Measurements from ENCODE around the gene RRP12.
"Not testable (repeated sequence)": the region's sequence is repeated elsewhere in the genome, so short reads cannot be mapped to it uniquely, and the experiment has no call there.

The RRP12 gene

GRCh38 chr10:97400665-97401454, at the start of gene RRP12:
TSS of gene RRP12 (minus strand) at chr10:97401340. CDS start at chr10:97401231, 109 bp downstream.
- peak; percentile 97 for DNase-seq (ENCODE audit: low read depth)

GRCh38 chr10:97450828-97451227, 49.7 kb upstream of the RRP12 start:
- DNase-seq (ENCODE audit: low read depth) = no peak

- peak; percentile 91 for DNase-seq (ENCODE audit: low read depth)
Measured at GRCh38 chr10:97445722-97446639, 44.8 kb upstream of the RRP12 start, which contains the start of the genes EXOSC1 and ZDHHC16. TSS of gene EXOSC1 (minus strand) at chr10:97446006. CDS start at chr10:97445985, 21 bp downstream. TSS of gene ZDHHC16 (plus strand) at chr10:97446175. CDS start at chr10:97451676, 5,501 bp downstream.

GRCh38 chr10:97445357-97445721, 44.2 kb upstream of the RRP12 start:
- DNase-seq (ENCODE audit: low read depth) = no peak

- DNase-seq (ENCODE audit: low read depth) = no peak
Measured at GRCh38 chr10:97444212-97444611, 43.1 kb upstream of the RRP12 start.

GRCh38 chr10:97442277-97442676, 41.1 kb upstream of the RRP12 start:
- DNase-seq (ENCODE audit: low read depth) = no peak

- no peak for DNase-seq (ENCODE audit: low read depth)
Measured at GRCh38 chr10:97435211-97435610, 34.1 kb upstream of the RRP12 start.

- no peak for DNase-seq (ENCODE audit: low read depth)
Measured at GRCh38 chr10:97434557-97434956, 33.4 kb upstream of the RRP12 start.

- no peak for DNase-seq (ENCODE audit: low read depth)
Measured at GRCh38 chr10:97434055-97434454, 32.9 kb upstream of the RRP12 start.

GRCh38 chr10:97428572-97428981, 27.4 kb upstream of the RRP12 start:
- DNase-seq (ENCODE audit: low read depth) = peak; percentile 65

GRCh38 chr10:97427571-97428179, 26.5 kb upstream of the RRP12 start:
- DNase-seq (ENCODE audit: low read depth) = no peak

GRCh38 chr10:97426776-97427570, 25.8 kb upstream of the RRP12 start:
- DNase-seq (ENCODE audit: low read depth) = no peak

GRCh38 chr10:97425964-97426775, 25.0 kb upstream of the RRP12 start, which contains the start of gene PGAM1:
TSS of gene PGAM1 (plus strand) at chr10:97426191. CDS start at chr10:97426308, 117 bp downstream.
- peak; percentile 96 for DNase-seq (ENCODE audit: low read depth)

- not testable (repeated sequence) for DNase-seq (ENCODE audit: low read depth)
Measured at GRCh38 chr10:97423757-97424098, 22.6 kb upstream of the RRP12 start.

GRCh38 chr10:97416565-97416964, 15.4 kb upstream of the RRP12 start:
- no peak for DNase-seq (ENCODE audit: low read depth)

GRCh38 chr10:97412891-97413304, 11.8 kb upstream of the RRP12 start:
- DNase-seq (ENCODE audit: low read depth) = no peak

GRCh38 chr10:97411406-97411805, 10.3 kb upstream of the RRP12 start:
- peak; percentile 4 for DNase-seq (ENCODE audit: low read depth)

GRCh38 chr10:97408496-97408992, 7.4 kb upstream of the RRP12 start:
- no peak for DNase-seq (ENCODE audit: low read depth)

GRCh38 chr10:97407952-97408248, 6.8 kb upstream of the RRP12 start:
- DNase-seq (ENCODE audit: low read depth) = no peak

- peak; percentile 72 for DNase-seq (ENCODE audit: low read depth)
Measured at GRCh38 chr10:97407211-97407951, 6.2 kb upstream of the RRP12 start.
